GM10847 (cell line): Measurements from ENCODE around the gene PNPLA2.

Experiments
- POLR2A ChIP-seq: IDR thresholded peaks from 2 replicates; pipeline ENCODE4 v1.6.1; 2011; ENCODE audit not compliant: insufficient read length; ENCODE audit errors: extremely low read depth

The PNPLA2 gene

GRCh38 chr11:802693-803466, 15.8 kb upstream of the PNPLA2 start:
- TF ChIP-seq POLR2A, result no peak

GRCh38 chr11:803467-803742, 15.3 kb upstream of the PNPLA2 start:
- TF ChIP-seq POLR2A, result no peak

- TF ChIP-seq POLR2A, result no peak
Observed at GRCh38 chr11:803770-804598, 14.7 kb upstream of the PNPLA2 start.

- TF ChIP-seq POLR2A, result no peak
Observed at GRCh38 chr11:804599-804964, 14.1 kb upstream of the PNPLA2 start.

- no peak for TF ChIP-seq POLR2A
Observed at GRCh38 chr11:808427-809286, 10.1 kb upstream of the PNPLA2 start.

GRCh38 chr11:809287-810039, 9.3 kb upstream of the PNPLA2 start, which contains the start of gene RPLP2:
TSS of gene RPLP2 (plus strand) at chr11:809967. CDS start at chr11:810235, 268 bp downstream.
- TF ChIP-seq POLR2A, result peak; percentile 97

GRCh38 chr11:810040-810567, 8.6 kb upstream of the PNPLA2 start:
- no peak for TF ChIP-seq POLR2A

- TF ChIP-seq POLR2A, result no peak
Observed at GRCh38 chr11:811446-812245, 7.1 kb upstream of the PNPLA2 start.

- TF ChIP-seq POLR2A, result no peak
Observed at GRCh38 chr11:812390-812789, 6.3 kb upstream of the PNPLA2 start.

- TF ChIP-seq POLR2A, result no peak
Observed at GRCh38 chr11:813072-813455, 5.7 kb upstream of the PNPLA2 start.

GRCh38 chr11:813456-814096, 5.1 kb upstream of the PNPLA2 start:
- no peak for TF ChIP-seq POLR2A

- no peak for TF ChIP-seq POLR2A
Observed at GRCh38 chr11:815675-816432, 2.9 kb upstream of the PNPLA2 start.

GRCh38 chr11:816433-816779, 2.3 kb upstream of the PNPLA2 start:
- TF ChIP-seq POLR2A, result no peak
